Endothelial cell of umbilical vein (primary cell): ENCODE results near the gene FGF2. TPM values are rescaled to one million over a fixed set of nuclear protein-coding genes. Genes with fewer than 3 reads are reported as not detected.

Experiments used
- BruUV-seq: library from RNA; stranded (reverse); fragments of 400-500 nt; replicated peaks from 2 replicates; lab custom pipeline; 2021; lab: Mats Ljungman, UMichigan
- CTCF ChIA-PET: fragments of 300-600, 350-600 bp; sonication (Branson Sonifier 250); formaldehyde crosslinking; loops from one replicate; lab custom pipeline; 2021; ENCODE audit warnings: antibody characterized with exemption, inconsistent platforms; lab: Charles Lee
- POLR2A ChIA-PET: fragments of 300-600, 350-600 bp; sonication (Branson Sonifier 250); formaldehyde crosslinking; loops from one replicate; lab custom pipeline; 2021; ENCODE audit warnings: antibody characterized with exemption, inconsistent platforms; lab: Charles Lee
- DNase-seq: peaks from one replicate; pipeline ENCODE4 v3.0.0-alpha.2; 2011; ENCODE audit warnings: low read depth, low spot score
- FAIRE-seq: peaks from 2 replicates; lab custom pipeline; 2011; peaks lifted over from hg19 to GRCh38; lab: Jason Lieb, UNC
- H2AFZ ChIP-seq: 2 replicates; pipeline ENCODE4 v1.6.0; 2012; ENCODE audit warnings: low read depth, low read length, control low read depth, inconsistent platforms
- H3K27ac ChIP-seq: 2 replicates; pipeline ENCODE4 v1.5.1; 2011; ENCODE audit warnings: low read depth, mild to moderate bottlenecking, control low read depth, low read length, moderate library complexity; ENCODE audit not compliant: insufficient read depth
- H3K27me3 ChIP-seq, 2 experiments: 2 replicates each; pipeline versions ENCODE4 v1.6.0 to v1.6.1; 2011; ENCODE audit warnings: low read length in 2 of 2, mixed read lengths in 1 of 2; ENCODE audit not compliant: control insufficient read depth in 2 of 2, insufficient read depth in 2 of 2
- H3K36me3 ChIP-seq, 2 experiments: 2 replicates in 1 of 2; 3 replicates in 1 of 2; pipeline ENCODE4 v1.5.1; 2011; ENCODE audit warnings: low read length in 2 of 2, mild to moderate bottlenecking in 1 of 2, moderate library complexity in 1 of 2; ENCODE audit not compliant: control insufficient read depth in 2 of 2, insufficient read depth in 2 of 2; ENCODE audit errors: extremely low read depth in 1 of 2
- H3K4me1 ChIP-seq: 3 replicates; pipeline ENCODE4 v1.5.1; 2011; ENCODE audit warnings: mild to moderate bottlenecking, low read length; ENCODE audit not compliant: control insufficient read depth, insufficient read depth; ENCODE audit errors: extremely low read depth
- H3K4me2 ChIP-seq: 2 replicates; pipeline ENCODE4 v1.6.1; 2011; ENCODE audit warnings: low read length, control low read depth, mixed read lengths; ENCODE audit not compliant: insufficient read depth
- H3K4me3 ChIP-seq, 3 experiments: fragments of 200-600 bp in 1 of 3; sonication (generic), shearing (Covaris generic) in 1 of 3; replicated peaks in 1 of 3; 2 replicates each; pipeline ENCODE4 v1.5.1; 2011 to 2016; ENCODE audit warnings: control low read depth in 3 of 3, low read length in 3 of 3, mild to moderate bottlenecking in 2 of 3, inconsistent platforms in 1 of 3, low read depth in 1 of 3, moderate library complexity in 1 of 3; ENCODE audit not compliant: insufficient read depth in 1 of 3
- H3K79me2 ChIP-seq: 2 replicates; pipeline ENCODE4 v1.6.0; 2012; ENCODE audit warnings: low read length, inconsistent platforms; ENCODE audit not compliant: control insufficient read depth, insufficient read depth
- H3K9ac ChIP-seq: replicated peaks from 2 replicates; pipeline ENCODE3; 2011; ENCODE audit warnings: low read length, control low read depth; ENCODE audit not compliant: insufficient read depth; ENCODE audit errors: extremely low read depth
- H3K9me1 ChIP-seq: replicated peaks from 3 replicates; pipeline ENCODE4 v1.6.0; 2011; ENCODE audit warnings: mild to moderate bottlenecking, low read length; ENCODE audit not compliant: control insufficient read depth, insufficient read depth; ENCODE audit errors: extremely low read depth
- H3K9me3 ChIP-seq: replicated peaks from 2 replicates; pipeline ENCODE4 v1.5.1; 2012; ENCODE audit warnings: low read length, inconsistent platforms; ENCODE audit not compliant: control insufficient read depth, insufficient read depth
- H4K20me1 ChIP-seq: replicated peaks from 2 replicates; pipeline ENCODE3; 2011; ENCODE audit warnings: mild to moderate bottlenecking, low read length; ENCODE audit not compliant: control insufficient read depth, insufficient read depth; ENCODE audit errors: extremely low read depth
- CTCF ChIP-seq, 2 donors: IDR thresholded peaks; 1 replicate in 1 of 2; 2 replicates in 1 of 2; pipeline ENCODE4 v1.5.1; 2011; ENCODE audit warnings: low read length in 2 of 2, mild to moderate bottlenecking in 2 of 2, moderate library complexity in 2 of 2, control low read depth in 1 of 2, inconsistent platforms in 1 of 2, low read depth in 1 of 2; ENCODE audit not compliant: insufficient read depth in 1 of 2; ENCODE audit errors: extremely low read depth in 1 of 2
- EZH2 ChIP-seq: IDR thresholded peaks from 2 replicates; pipeline ENCODE4 v1.6.1; 2012; ENCODE audit warnings: borderline replicate concordance, low read depth, mild to moderate bottlenecking, moderate library complexity, low read length, inconsistent platforms; ENCODE audit not compliant: severe bottlenecking
- FOS ChIP-seq: IDR thresholded peaks from 2 replicates; pipeline ENCODE4 v1.6.1; 2011; ENCODE audit warnings: mild to moderate bottlenecking, low read length, moderate library complexity, borderline replicate concordance; ENCODE audit not compliant: insufficient read depth
- GATA2 ChIP-seq: IDR thresholded peaks from 2 replicates; pipeline ENCODE4 v1.7.0; 2011; ENCODE audit warnings: low read depth, mild to moderate bottlenecking, moderate library complexity, mixed read lengths, low read length; ENCODE audit not compliant: insufficient read length, insufficient read depth
- JUN ChIP-seq: IDR thresholded peaks from 2 replicates; pipeline ENCODE4 v1.6.1; 2011; ENCODE audit warnings: borderline replicate concordance, low read depth; ENCODE audit not compliant: insufficient read length, insufficient read depth
- MYC ChIP-seq: IDR thresholded peaks from one replicate; pipeline ENCODE4 v1.6.1; 2011; ENCODE audit warnings: mild to moderate bottlenecking, low read depth, low read length
- POLR2A ChIP-seq: IDR thresholded peaks from 2 replicates; pipeline ENCODE4 v1.6.1; 2012; ENCODE audit warnings: low read depth, mild to moderate bottlenecking, control low read depth, low read length
- POLR2AphosphoS5 ChIP-seq: IDR thresholded peaks from 2 replicates; pipeline ENCODE4 v1.6.1; 2012; ENCODE audit warnings: low read depth, mild to moderate bottlenecking, control low read depth, low read length, moderate library complexity; ENCODE audit not compliant: insufficient read depth
- dilution Hi-C: fragments of 300-500 bp; cut with MboI; formaldehyde crosslinking; loops from one replicate; pipeline ENCODE4 v1.15.0; 2019; ENCODE audit warnings: low sequenced_read_pairs; ENCODE audit not compliant: extremely low pct_ligation_motif_present
- intact Hi-C: fragments of 100-400 bp; cut with micrococcal nuclease; formaldehyde crosslinking; loops from one replicate; pipeline ENCODE4 v1.10.0; 2022
- polyA plus RNA-seq, 4 experiments: library from polyadenylated mRNA; depleted of rRNA in 3 of 4; stranded (reverse) in 3 of 4; unstranded in 1 of 4; fragments of >200 nt; gene quantifications; 2 replicates each; pipeline versions ENCODE4 v1.2.1 to v1.2.3, GENCODE V29; 2011 to 2012; ENCODE audit warnings: missing spikeins in 1 of 4
- total RNA-seq: library from RNA; stranded (reverse); gene quantifications from 2 replicates; pipeline ENCODE4 v1.2.3, GENCODE V29; 2021
- TF ChIP-seq, protein P1 (sequence below): IDR thresholded peaks from 2 replicates; pipeline ENCODE4 v1.6.1; 2011; ENCODE audit not compliant: insufficient read depth, insufficient read length

FGF2 gene
- total and polyA plus RNA-seq, 2 donors (not counting 3 experiments of a cell fraction or from before 2014, with no cell fraction given) = 4.6 to 23.9 TPM

DNA sequence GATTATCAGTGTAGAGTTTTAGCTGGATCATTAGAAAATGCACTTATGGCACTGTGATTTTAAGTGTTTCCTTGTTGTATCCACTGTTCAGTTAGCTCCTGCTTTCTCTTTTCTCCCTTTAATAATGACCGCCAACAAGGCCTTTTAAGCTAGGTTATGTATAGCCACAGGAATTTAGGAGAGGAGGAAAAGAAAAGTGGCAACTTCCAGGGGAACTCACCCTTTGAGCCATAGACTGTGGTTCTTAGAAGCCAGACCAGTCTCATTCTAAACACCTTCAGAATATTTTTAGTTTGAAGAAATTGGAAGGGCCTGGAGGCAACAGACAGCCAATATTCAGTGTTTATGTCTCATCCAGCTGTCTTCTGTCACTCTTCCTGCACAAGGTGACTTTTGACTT is 6.1 kb downstream of the FGF2 start:
- H3K27me3 ChIP-seq = no peaks in the 10 kb centered on the region
- CTCF ChIA-PET = interaction anchor here (0.8 to 1.8 kb wide), 8 partner anchors 19 to 82 kb away, joined by 3 to 11 read pairs (median 4); no protein-coding TSS in a partner anchor
- POLR2A ChIA-PET = no interaction called here
- no peak overlapping the region for H3K4me2 ChIP-seq
- H2AFZ ChIP-seq = no peak overlapping the region
- peaks cover 3% of the 10 kb centered on the region for H3K4me1 ChIP-seq
- no TSS peak for BruUV-seq
- TF ChIP-seq POLR2AphosphoS5 (no peak), EZH2 (no peak), JUN (no peak), FOS (no peak), GATA2 (no peak), MYC (no peak)
- TF ChIP-seq, protein P1, sequence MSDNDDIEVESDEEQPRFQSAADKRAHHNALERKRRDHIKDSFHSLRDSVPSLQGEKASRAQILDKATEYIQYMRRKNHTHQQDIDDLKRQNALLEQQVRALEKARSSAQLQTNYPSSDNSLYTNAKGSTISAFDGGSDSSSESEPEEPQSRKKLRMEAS = no peak
- no peak overlapping the region for H3K9ac ChIP-seq
- intact Hi-C loops = no loop called here
- no peak overlapping the region for H3K4me3 ChIP-seq
- no peaks in the 10 kb centered on the region for H3K9me1 ChIP-seq
- H3K9me3 ChIP-seq = no peaks in the 10 kb centered on the region
- dilution Hi-C loops = no loop called here
- no peaks in the 10 kb centered on the region for H3K36me3 ChIP-seq
- FAIRE-seq = peak; percentile 26
- peaks cover 1% of the 10 kb centered on the region for H3K79me2 ChIP-seq
- no peak overlapping the region for H3K27ac ChIP-seq
- no peak for DNase-seq
- H4K20me1 ChIP-seq = no peaks in the 10 kb centered on the region

GRCh38 chr4:122833999-122834398 is 7.4 kb downstream of the FGF2 start:
- Histone ChIP-seq H3K4me2 (no peak overlapping the region), H3K4me1 (no peaks in the 10 kb centered on the region), H3K9me1 (no peaks in the 10 kb centered on the region), H3K79me2 (peaks cover 1% of the 10 kb centered on the region), H3K9me3 (no peaks in the 10 kb centered on the region), H3K27ac (no peak overlapping the region), H2AFZ (no peak overlapping the region), H3K36me3 (no peaks in the 10 kb centered on the region), H3K4me3 (no peak overlapping the region), H4K20me1 (no peaks in the 10 kb centered on the region), H3K27me3 (no peaks in the 10 kb centered on the region), H3K9ac (no peak overlapping the region)
- peak; percentile 11 for DNase-seq
- POLR2A ChIA-PET = no interaction called here
- TF ChIP-seq FOS (no peak), EZH2 (no peak), MYC (no peak), CTCF (IDR thresholded peaks at IDR 0.05; ENCODE audit: extremely low read depth in 1 of 2, insufficient read depth in 1 of 2, low read depth in 1 of 2, low read length in 2 of 2) (no peak), POLR2A (no peak), JUN (no peak), GATA2 (no peak)
- TF ChIP-seq, protein P1 = no peak
- BruUV-seq = no TSS peak
- intact Hi-C loops (no loop called here), dilution Hi-C loops (no loop called here)
- no peak for FAIRE-seq
- CTCF ChIA-PET = interaction anchor here (0.9 to 1.8 kb wide), 6 partner anchors 21 to 80 kb away, joined by 4 to 11 read pairs (median 4); no protein-coding TSS in a partner anchor
